ENCODE results near the gene C9orf72.
"Not testable (repeated sequence)": the region's sequence is repeated elsewhere in the genome, so short reads cannot be mapped to it uniquely, and the experiment has no call there.

Gene C9orf72

GRCh38 chr9:27572918-27573633 lies at the start of gene C9orf72:
Gene C9orf72, minus strand, starts transcription at chr9:27573481. Its CDS starts 6,361 bp downstream, at chr9:27567120.
- no peak for DNase-seq (ENCODE audit: low read depth)
- H3K4me3 ChIP-seq (ENCODE audit: low read depth, low read length): peak within 1 kb of the TSS; percentile 57
- TF ChIP-seq, protein P1, sequence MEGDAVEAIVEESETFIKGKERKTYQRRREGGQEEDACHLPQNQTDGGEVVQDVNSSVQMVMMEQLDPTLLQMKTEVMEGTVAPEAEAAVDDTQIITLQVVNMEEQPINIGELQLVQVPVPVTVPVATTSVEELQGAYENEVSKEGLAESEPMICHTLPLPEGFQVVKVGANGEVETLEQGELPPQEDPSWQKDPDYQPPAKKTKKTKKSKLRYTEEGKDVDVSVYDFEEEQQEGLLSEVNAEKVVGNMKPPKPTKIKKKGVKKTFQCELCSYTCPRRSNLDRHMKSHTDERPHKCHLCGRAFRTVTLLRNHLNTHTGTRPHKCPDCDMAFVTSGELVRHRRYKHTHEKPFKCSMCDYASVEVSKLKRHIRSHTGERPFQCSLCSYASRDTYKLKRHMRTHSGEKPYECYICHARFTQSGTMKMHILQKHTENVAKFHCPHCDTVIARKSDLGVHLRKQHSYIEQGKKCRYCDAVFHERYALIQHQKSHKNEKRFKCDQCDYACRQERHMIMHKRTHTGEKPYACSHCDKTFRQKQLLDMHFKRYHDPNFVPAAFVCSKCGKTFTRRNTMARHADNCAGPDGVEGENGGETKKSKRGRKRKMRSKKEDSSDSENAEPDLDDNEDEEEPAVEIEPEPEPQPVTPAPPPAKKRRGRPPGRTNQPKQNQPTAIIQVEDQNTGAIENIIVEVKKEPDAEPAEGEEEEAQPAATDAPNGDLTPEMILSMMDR (IDR thresholded peaks at IDR 0.05; ENCODE audit: low read depth, low read length, missing control alignments): no peak

GRCh38 chr9:27622693-27623340 lies 49.5 kb upstream of the C9orf72 start:
- TF ChIP-seq, protein P1 (IDR thresholded peaks at IDR 0.05; ENCODE audit: low read depth, low read length, missing control alignments): no peak
- DNase-seq (ENCODE audit: low read depth): no peak
- no peak overlapping the region for H3K4me3 ChIP-seq (ENCODE audit: low read depth, low read length)

DNA sequence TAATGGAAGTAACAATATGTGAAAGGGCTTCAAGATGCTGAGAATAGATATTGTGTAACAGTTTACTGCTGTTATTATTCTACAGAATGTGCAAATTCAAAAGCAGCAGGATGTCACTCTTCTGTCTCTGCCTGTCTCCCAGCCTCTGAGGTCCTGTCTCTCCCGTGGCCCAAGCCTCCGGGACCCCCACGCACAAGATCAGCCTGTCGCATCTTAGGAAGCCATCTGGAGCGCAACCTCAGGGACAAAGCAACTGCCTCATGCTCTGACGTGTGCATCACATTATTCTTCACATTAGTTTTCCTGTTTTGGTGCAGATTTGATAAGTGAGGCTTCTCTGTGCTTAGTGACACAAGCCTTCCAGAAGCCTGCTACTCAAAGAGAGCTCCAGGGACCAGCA lies 46.5 kb upstream of the C9orf72 start:
- TF ChIP-seq, protein P1 (IDR thresholded peaks at IDR 0.05; ENCODE audit: low read depth, low read length, missing control alignments): no peak
- no peak overlapping the region for H3K4me3 ChIP-seq (ENCODE audit: low read depth, low read length)
- DNase-seq (ENCODE audit: low read depth): no peak

GRCh38 chr9:27618066-27618465 lies 44.8 kb upstream of the C9orf72 start:
- no peak overlapping the region for H3K4me3 ChIP-seq (ENCODE audit: low read depth, low read length)
- no peak for DNase-seq (ENCODE audit: low read depth)
- TF ChIP-seq, protein P1 (IDR thresholded peaks at IDR 0.05; ENCODE audit: low read depth, low read length, missing control alignments): no peak

- H3K4me3 ChIP-seq (ENCODE audit: low read depth, low read length): no peak overlapping the region
- TF ChIP-seq, protein P1 (IDR thresholded peaks at IDR 0.05; ENCODE audit: low read depth, low read length, missing control alignments): no peak
- DNase-seq (ENCODE audit: low read depth): no peak
Measured at GRCh38 chr9:27614551-27614950, 41.3 kb upstream of the C9orf72 start.

DNA sequence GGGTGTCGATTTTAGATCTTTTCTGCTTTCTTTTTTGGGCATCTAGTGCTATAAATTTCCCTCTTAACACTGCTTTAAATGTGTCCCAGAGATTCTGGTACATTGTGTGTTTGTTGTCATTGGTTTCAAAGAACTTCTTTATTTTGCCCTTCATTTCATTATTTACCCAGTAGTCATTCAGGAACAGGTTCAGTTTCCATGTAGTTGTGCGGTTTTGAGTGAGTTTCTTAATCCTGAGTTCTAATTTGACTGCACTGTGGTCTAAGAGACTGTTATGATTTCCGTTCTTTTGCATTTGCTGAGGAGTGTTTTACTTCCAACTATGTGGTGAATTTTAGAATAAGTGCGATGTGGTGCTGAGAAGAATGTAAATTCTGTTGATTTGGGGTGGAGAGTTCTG lies 38.8 kb upstream of the C9orf72 start:
- not testable (repeated sequence) for H3K4me3 ChIP-seq (ENCODE audit: low read depth, low read length); DNase-seq (ENCODE audit: low read depth)

DNA sequence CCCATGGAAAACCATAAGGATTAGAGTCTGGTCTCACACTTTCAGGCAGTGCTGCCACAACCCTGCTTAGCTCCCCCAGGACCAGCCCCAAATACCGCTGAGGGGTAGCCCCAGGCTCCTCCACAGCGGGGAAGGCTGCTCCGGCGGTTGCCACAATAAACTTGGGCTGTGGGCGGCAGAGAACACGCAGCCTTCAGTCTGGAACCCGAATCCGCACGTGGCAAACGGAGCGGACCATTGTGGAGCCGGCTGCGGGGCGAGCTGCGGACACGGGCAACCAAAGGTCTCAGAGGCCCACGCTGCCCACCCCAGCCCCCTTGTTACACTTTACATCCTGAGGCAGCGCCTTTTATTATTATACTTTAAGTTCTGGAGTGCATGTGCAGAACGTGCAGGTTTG lies 37.3 kb upstream of the C9orf72 start:
- TF ChIP-seq, protein P1 (IDR thresholded peaks at IDR 0.05; ENCODE audit: low read depth, low read length, missing control alignments): no peak
- no peak for DNase-seq (ENCODE audit: low read depth)
- no peak overlapping the region for H3K4me3 ChIP-seq (ENCODE audit: low read depth, low read length)

All from GM12864 (cell line).